Cardiac muscle cell (in vitro differentiated cells and primary cell): ENCODE data around the gene RASGRF2. TPM values are rescaled to one million over a fixed set of nuclear protein-coding genes. Genes with fewer than 3 reads are reported as not detected.

Source experiments
- DNase-seq, 2 donors: peaks; one replicate each; pipeline versions ENCODE4 v3.0.0 to v3.0.0-alpha.2; 2010 to 2017; ENCODE audit warnings: low read depth in 1 of 2, low spot score in 1 of 2
- H3K27ac ChIP-seq: fragments of 200-600 bp; sonication (generic); 2 replicates; pipeline ENCODE4 v1.5.1; 2016
- H3K27me3 ChIP-seq: fragments of 200-600 bp; sonication (generic); 2 replicates; pipeline ENCODE4 v1.6.0; 2016; ENCODE audit warnings: control low read depth
- H3K36me3 ChIP-seq: fragments of 200-600 bp; sonication (generic); 2 replicates; pipeline ENCODE4 v1.5.1; 2016; ENCODE audit warnings: control low read depth
- H3K4me1 ChIP-seq: fragments of 200-600 bp; sonication (generic); 2 replicates; pipeline ENCODE4 v1.8.1; 2017; ENCODE audit warnings: low read depth, mild to moderate bottlenecking, mixed run types
- H3K4me3 ChIP-seq: fragments of 200-600 bp; sonication (generic); 2 replicates; pipeline ENCODE4 v1.5.1; 2016; ENCODE audit warnings: mild to moderate bottlenecking
- H3K9me3 ChIP-seq: fragments of 200-600 bp; sonication (generic); 2 replicates; pipeline ENCODE4 v1.5.1; 2017; ENCODE audit warnings: low read depth, mild to moderate bottlenecking, control low read depth
- polyA plus RNA-seq: library from polyadenylated mRNA; unstranded; fragments of >200 nt; fragmentation: Nextera tagmentation; extraction: Ambion mirVana; gene quantifications from 2 replicates; pipeline ENCODE4 v1.2.1, GENCODE V29; 2016
- total RNA-seq: library from RNA; depleted of rRNA; stranded (reverse); fragments of >200 nt; gene quantifications from 2 replicates; pipeline ENCODE4 v1.2.3, GENCODE V29; 2016
- TF ChIP-seq, protein P1 (sequence below): IDR thresholded peaks from 2 replicates; pipeline ENCODE4 v1.5.1; 2012; ENCODE audit warnings: low read depth, mild to moderate bottlenecking, low read length

The RASGRF2 gene
- total and polyA plus RNA-seq, 2 experiments from 2014 or later: 0.06 to 0.33 TPM

DNA sequence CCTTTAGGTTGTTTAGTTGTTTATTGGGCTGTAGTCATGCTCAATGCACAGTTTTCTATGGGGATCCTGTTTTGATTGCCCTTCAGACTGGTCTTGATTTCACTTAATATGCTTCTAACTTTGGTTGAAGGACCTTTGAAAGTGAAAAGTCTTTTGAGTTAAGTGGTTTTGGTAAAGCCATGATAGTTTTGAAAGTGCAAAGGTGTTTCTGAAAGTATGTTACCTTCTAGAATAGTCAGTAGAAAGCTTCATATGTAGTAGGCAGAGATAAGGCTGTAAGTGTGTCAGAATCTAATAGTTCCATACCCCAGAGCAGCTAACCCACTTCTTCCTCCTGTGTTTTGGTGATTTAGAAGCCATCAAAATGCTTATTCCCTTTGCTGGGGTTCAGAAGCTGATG lies 46.1 kb downstream of the RASGRF2 start:
- H3K4me3 ChIP-seq: no peak overlapping the region
- no peak for DNase-seq
- TF ChIP-seq, protein P1, sequence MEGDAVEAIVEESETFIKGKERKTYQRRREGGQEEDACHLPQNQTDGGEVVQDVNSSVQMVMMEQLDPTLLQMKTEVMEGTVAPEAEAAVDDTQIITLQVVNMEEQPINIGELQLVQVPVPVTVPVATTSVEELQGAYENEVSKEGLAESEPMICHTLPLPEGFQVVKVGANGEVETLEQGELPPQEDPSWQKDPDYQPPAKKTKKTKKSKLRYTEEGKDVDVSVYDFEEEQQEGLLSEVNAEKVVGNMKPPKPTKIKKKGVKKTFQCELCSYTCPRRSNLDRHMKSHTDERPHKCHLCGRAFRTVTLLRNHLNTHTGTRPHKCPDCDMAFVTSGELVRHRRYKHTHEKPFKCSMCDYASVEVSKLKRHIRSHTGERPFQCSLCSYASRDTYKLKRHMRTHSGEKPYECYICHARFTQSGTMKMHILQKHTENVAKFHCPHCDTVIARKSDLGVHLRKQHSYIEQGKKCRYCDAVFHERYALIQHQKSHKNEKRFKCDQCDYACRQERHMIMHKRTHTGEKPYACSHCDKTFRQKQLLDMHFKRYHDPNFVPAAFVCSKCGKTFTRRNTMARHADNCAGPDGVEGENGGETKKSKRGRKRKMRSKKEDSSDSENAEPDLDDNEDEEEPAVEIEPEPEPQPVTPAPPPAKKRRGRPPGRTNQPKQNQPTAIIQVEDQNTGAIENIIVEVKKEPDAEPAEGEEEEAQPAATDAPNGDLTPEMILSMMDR: no peak
- no peak overlapping the region for H3K27ac ChIP-seq
- no peaks in the 10 kb centered on the region for H3K9me3 ChIP-seq
- no peaks in the 10 kb centered on the region for H3K36me3 ChIP-seq
- no peaks in the 10 kb centered on the region for H3K4me1 ChIP-seq
- no peaks in the 10 kb centered on the region for H3K27me3 ChIP-seq

DNA sequence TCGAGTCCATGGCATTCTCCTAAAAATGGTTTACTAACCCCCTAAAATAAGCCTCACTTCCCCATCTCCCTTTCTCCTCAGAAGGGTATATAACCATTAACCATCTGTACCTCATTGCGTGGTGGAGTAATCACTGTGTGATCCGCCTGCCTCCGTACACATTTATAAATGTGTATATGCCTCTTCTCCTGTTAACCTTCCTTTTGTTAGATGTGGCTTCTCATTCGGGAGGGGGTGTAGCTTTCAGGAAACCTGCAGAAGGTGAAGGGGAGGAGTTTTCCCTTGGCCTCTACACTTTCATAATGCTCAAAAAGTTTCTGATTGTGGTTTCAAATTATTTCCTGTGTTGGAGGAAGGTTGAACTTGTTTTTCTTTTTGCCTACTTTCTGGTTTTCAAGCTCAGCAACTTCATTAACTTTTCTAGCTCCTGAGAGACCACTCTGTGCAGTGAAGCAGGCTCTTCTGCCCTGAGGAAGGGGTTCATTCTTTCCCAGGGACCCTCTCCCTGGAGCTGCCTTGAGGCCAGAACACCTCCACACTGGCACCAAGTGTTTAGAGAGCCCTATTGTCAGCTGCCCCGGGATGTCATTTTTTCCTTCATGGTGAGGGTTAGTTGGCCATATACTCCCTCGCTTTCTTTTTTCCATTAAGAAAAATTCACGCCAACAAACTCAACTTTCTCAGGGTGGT lies 46.9 kb downstream of the RASGRF2 start:
- Histone ChIP-seq H3K9me3 (no peaks in the 10 kb centered on the region), H3K4me1 (no peaks in the 10 kb centered on the region), H3K4me3 (no peak overlapping the region), H3K27me3 (no peaks in the 10 kb centered on the region), H3K36me3 (no peaks in the 10 kb centered on the region), H3K27ac (no peak overlapping the region)
- no peak for DNase-seq
- TF ChIP-seq, protein P1: no peak

DNA sequence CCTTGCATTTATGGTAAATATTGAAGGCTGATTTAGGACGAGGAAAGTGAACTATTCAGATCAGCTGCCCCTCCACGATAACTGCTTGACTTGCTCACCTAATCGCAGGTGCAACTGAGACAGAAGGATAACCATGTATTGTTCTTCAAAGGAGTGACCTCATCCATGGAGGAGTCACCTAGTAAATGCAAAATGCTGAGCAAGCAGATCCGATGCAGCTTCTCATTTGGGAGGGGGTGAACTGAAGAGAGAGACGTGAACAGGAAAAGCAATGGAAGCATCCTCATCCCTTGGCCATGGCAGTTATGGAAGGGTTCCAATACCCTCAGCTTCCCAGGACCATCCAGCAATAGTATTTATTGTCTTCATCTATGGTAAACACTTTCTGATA lies 47.5 kb downstream of the RASGRF2 start:
- no peak overlapping the region for H3K27ac ChIP-seq
- no peaks in the 10 kb centered on the region for H3K4me1 ChIP-seq
- H3K36me3 ChIP-seq: no peaks in the 10 kb centered on the region
- H3K9me3 ChIP-seq: no peaks in the 10 kb centered on the region
- no peak for DNase-seq
- no peaks in the 10 kb centered on the region for H3K27me3 ChIP-seq
- H3K4me3 ChIP-seq: no peak overlapping the region
- TF ChIP-seq, protein P1: no peak

DNA sequence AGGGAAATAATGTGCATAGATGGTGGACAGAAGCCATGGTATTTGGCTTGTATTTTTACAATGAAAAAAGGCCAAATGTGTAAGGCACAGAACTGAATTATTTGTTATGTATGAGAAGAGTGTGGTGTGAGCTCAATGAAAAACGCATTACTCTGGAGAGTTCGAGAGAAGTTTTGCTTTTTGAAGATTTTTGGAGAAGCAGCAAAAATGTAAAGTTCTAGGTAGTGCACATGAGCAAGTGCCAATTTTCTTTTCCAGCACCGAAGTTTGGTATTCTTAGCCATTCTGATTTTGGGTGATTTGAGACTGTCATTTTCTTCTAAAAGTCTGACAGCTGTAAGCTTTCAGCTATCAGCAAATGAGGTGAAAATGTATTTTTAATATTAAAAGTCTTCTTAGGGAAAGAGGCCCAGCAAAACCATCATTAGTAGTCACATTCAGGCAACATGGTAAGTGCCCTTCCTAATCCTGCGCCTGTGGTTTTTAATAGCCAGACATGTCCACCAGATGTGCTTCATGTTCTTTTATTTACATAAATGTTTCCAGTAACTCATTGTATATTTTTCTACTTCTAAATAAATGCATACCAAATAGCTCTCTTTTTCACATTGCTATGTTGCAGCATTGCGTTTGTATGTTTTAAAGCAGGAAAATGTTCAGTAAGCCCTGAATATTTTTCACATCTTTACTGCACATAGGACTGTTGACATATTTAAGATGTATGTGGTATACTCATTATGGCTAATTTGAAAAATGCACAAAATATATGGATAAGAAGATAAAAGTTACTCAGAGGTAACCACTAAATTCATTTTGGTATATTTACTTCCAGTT lies 50.4 kb downstream of the RASGRF2 start:
- Histone ChIP-seq H3K4me1 (no peaks in the 10 kb centered on the region), H3K36me3 (no peaks in the 10 kb centered on the region), H3K27me3 (no peaks in the 10 kb centered on the region), H3K27ac (no peak overlapping the region), H3K9me3 (no peaks in the 10 kb centered on the region), H3K4me3 (no peak overlapping the region)
- no peak for DNase-seq
- TF ChIP-seq, protein P1: no peak

DNA sequence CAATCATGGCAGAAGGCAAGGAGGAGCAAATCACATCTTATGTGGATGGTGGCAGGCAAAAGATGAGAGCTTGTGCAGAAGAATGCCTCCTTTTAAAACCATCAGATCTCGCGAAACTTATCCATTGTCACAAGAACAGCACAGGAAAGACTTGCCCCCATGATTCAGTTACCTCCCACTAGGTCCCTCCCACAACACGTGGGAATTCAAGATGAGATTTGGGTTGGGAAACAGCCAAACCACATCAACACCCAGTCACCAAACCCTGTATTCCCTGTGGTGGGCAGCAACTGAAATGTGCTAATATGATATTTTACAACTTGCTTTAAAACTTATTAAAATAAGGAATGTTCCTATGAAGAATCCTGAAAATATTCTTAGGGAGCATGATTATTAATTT lies 54.2 kb downstream of the RASGRF2 start:
- H3K4me3 ChIP-seq: no peak overlapping the region
- TF ChIP-seq, protein P1: no peak
- no peaks in the 10 kb centered on the region for H3K27me3 ChIP-seq
- no peak overlapping the region for H3K27ac ChIP-seq
- H3K36me3 ChIP-seq: no peaks in the 10 kb centered on the region
- DNase-seq: no peak
- no peaks in the 10 kb centered on the region for H3K4me1 ChIP-seq
- no peaks in the 10 kb centered on the region for H3K9me3 ChIP-seq
